Ramos (cell line): ENCODE measurements around the gene GRM3.

Experiments used
- in situ Hi-C: fragments of 300-500 bp; cut with MboI; formaldehyde crosslinking; loops from one replicate; pipeline ENCODE4 v1.14.3; 2022; ENCODE audit warnings: low sequenced_read_pairs; ENCODE audit not compliant: unreplicated experiment

Gene GRM3

DNA sequence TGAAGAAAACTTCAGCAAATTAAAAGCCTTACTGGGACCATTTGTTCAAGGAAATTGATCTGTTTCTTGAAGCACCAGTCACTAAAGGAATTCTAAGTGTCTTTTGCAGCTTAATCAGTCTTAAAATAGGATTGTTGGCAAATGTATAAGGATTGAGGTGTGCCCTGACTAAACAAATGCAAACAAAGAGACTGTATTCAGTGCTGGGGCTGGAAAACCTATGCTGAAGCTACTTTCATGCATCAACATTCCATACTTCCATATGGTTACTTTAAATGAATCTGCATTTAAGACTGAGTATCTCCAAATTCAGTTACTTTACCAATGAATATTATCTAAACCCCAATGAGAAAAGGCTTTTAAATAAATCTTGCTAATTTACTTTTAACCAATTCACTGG lies 232.4 kb downstream of the GRM3 start:
- in situ Hi-C loops = no loop called here

DNA sequence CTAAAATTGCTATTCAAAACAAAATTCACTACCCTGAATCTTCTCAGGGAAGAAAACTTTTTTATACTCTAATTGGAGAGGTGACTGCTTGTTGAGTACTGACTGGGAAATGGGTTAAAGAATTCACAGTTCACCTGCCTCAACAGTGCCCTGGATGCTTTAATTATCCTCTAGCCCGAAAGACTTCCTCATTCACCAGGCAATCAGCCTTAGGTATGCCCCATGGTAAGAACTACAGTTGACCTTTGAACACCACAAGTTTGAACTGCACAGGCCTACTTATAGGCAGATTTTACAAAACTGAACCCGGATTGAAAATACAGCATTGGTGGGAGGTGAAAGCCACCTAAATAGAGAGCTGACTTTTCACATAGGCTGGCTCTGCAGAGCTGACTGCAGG lies 240.4 kb downstream of the GRM3 start:
- in situ Hi-C loops = no loop called here

DNA sequence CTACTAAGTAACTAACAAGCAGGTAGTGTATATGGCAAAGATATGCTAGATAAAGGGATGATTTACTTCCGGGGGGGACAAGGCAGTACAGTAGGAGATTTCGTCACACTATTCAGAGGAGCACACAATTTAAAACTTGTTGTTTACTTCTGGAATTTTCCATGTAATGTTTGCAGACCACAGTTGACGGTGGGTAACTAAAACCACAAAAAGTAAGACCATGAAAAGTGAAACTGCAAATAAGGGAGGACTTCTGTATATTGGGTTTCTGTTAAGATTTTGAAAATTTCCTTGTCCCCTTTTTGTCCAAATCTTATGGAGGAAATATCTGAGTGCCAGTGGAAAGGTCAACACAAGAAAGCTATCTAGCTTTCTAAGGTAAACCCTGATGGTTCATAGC lies 245.8 kb downstream of the GRM3 start:
- in situ Hi-C loops = no loop called here

DNA sequence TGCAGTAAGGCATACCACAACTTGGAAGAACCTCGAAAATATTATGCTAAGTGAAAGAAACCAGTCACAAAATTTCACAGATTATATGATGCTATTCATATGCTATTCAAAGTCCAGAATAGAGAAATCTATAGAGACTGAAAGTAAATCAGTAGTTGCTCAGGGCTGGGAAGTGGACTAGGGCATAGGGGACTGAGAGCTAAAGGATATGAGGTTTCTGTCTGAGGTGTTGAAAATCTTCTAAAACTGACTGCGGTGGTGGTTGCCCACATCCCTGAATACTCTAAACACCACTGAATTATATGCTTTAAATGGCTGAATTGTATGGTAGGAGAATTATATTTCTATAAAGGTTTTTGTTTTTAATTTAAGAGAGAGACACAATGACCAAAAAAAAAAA lies 254.5 kb downstream of the GRM3 start:
- in situ Hi-C loops = no loop called here

DNA sequence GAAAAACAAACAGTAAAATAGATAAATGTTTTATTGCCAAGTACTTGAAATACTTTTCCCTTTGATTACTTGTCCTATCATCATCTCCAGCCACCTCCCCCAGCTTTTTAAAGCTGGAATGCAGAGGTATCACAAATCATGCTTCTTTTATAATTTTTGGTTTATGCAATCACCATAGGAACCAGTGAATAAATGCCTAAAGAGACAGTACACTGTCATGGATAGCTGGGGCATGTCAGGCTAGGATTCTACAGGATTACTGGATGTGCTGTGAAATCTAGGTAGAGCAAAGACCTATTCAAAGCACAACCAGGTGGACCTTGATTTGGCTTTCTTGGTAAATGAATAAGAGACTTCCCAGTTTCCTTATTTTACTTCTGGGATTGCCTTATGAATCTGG lies 257.2 kb downstream of the GRM3 start:
- in situ Hi-C loops = no loop called here

- in situ Hi-C loops = no loop called here
Observed at GRCh38 chr7:86904949-86905834, 261.5 kb downstream of the GRM3 start.

- in situ Hi-C loops = no loop called here
Observed at GRCh38 chr7:86908948-86909347, 265.2 kb downstream of the GRM3 start.

DNA sequence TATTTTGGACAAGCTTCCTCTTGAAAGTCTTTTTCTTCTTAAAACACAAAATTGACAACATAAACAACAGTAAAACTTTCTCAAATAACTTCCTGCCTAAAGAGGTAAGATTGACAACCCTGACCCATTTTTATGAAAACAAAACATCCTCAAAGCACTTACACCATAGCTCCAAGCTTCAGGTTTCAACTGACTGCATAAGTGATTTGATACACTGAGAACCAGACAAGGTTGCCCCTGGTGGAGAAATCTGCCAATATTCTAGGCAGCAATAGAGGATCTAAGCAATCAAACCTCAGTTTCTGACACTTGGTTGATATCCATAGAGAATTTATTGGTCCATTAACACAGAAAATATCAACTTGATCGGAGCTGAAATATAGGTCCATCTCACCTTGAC lies 267.9 kb downstream of the GRM3 start:
- in situ Hi-C loops = no loop called here

DNA sequence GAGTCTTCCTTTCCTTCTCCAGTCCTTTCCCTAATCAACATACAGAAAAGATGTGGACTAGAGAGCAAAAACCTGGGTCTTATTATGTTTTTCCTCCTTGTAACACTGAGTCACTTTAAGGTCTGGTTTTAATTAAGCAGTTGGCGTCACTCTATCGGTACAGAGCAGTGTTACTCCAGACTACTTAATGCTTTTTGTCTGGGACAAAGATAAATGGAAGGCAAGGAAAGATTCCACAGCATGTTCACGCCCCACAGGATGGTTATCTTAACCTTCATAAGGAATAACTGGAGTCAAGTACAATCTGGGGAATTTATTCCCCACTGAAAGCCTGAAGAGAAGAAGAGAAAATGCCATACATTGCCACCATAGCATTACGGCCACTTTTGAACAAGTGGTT lies 270.0 kb downstream of the GRM3 start:
- in situ Hi-C loops = no loop called here
